ENCODE results near the gene PHLDB3.

Gene PHLDB3

GRCh38 chr19:43479226-43479625 lies 25.3 kb downstream of the PHLDB3 start:
- H3K27ac ChIP-seq (replicated peaks): no peak overlapping the region
- no peak overlapping the region for H3K4me3 ChIP-seq (replicated peaks; ENCODE audit: insufficient read depth, low read length)
- DNase-seq (ENCODE audit: low read depth in 1 of 2, low spot score in 1 of 2): no peak
- no peak for TF ChIP-seq CTCF (IDR thresholded peaks at IDR 0.05; ENCODE audit: insufficient read depth, low read length)
- no peak for TF ChIP-seq POLR2AphosphoS5 (IDR thresholded peaks at IDR 0.05; ENCODE audit: low read depth)
- TF ChIP-seq REST (IDR thresholded peaks at IDR 0.05; ENCODE audit: insufficient replicate concordance, low read depth): no peak
- no peak for TF ChIP-seq SPI1 (IDR thresholded peaks at IDR 0.05; ENCODE audit: borderline replicate concordance, low read depth)
- no peak for TF ChIP-seq GABPA (IDR thresholded peaks at IDR 0.05; ENCODE audit: low read depth)
- H3K27me3 ChIP-seq (ENCODE audit: insufficient read depth, poor library complexity, severe bottlenecking): no peaks in the 10 kb centered on the region

GRCh38 chr19:43478323-43478722 lies 26.2 kb downstream of the PHLDB3 start:
- H3K4me3 ChIP-seq (replicated peaks; ENCODE audit: insufficient read depth, low read length): no peak overlapping the region
- no peaks in the 10 kb centered on the region for H3K27me3 ChIP-seq (ENCODE audit: insufficient read depth, poor library complexity, severe bottlenecking)
- DNase-seq (ENCODE audit: low read depth in 1 of 2, low spot score in 1 of 2): no peak
- H3K27ac ChIP-seq (replicated peaks): no peak overlapping the region
- TF ChIP-seq GABPA (IDR thresholded peaks at IDR 0.05; ENCODE audit: low read depth) (no peak), POLR2AphosphoS5 (IDR thresholded peaks at IDR 0.05; ENCODE audit: low read depth) (no peak), CTCF (IDR thresholded peaks at IDR 0.05; ENCODE audit: insufficient read depth, low read length) (no peak), REST (IDR thresholded peaks at IDR 0.05; ENCODE audit: insufficient replicate concordance, low read depth) (no peak), SPI1 (IDR thresholded peaks at IDR 0.05; ENCODE audit: borderline replicate concordance, low read depth) (no peak)

GRCh38 chr19:43476606-43477005 lies 27.9 kb downstream of the PHLDB3 start:
- no peak overlapping the region for H3K27ac ChIP-seq (replicated peaks)
- H3K4me3 ChIP-seq (replicated peaks; ENCODE audit: insufficient read depth, low read length): no peak overlapping the region
- no peak for DNase-seq (ENCODE audit: low read depth in 1 of 2, low spot score in 1 of 2)
- no peak for TF ChIP-seq CTCF (IDR thresholded peaks at IDR 0.05; ENCODE audit: insufficient read depth, low read length)
- no peak for TF ChIP-seq POLR2AphosphoS5 (IDR thresholded peaks at IDR 0.05; ENCODE audit: low read depth)
- TF ChIP-seq REST (IDR thresholded peaks at IDR 0.05; ENCODE audit: insufficient replicate concordance, low read depth): no peak
- TF ChIP-seq GABPA (IDR thresholded peaks at IDR 0.05; ENCODE audit: low read depth): no peak
- no peak for TF ChIP-seq SPI1 (IDR thresholded peaks at IDR 0.05; ENCODE audit: borderline replicate concordance, low read depth)
- H3K27me3 ChIP-seq (ENCODE audit: insufficient read depth, poor library complexity, severe bottlenecking): no peaks in the 10 kb centered on the region

All from HL-60 (cell line).